SK-N-MC (cell line): ENCODE results near the gene SPAG7.

ENCODE experiments used
- EZH2 ChIP-seq: fragments of 200-600 bp; sonication (generic); IDR thresholded peaks from one replicate; pipeline ENCODE4 v1.6.1; 2017; ENCODE audit warnings: antibody characterized with exemption
- POLR2AphosphoS5 ChIP-seq: IDR thresholded peaks from 2 replicates; pipeline ENCODE4 v1.6.1; 2012; ENCODE audit warnings: mild to moderate bottlenecking, low read depth, low read length, borderline replicate concordance

DNA sequence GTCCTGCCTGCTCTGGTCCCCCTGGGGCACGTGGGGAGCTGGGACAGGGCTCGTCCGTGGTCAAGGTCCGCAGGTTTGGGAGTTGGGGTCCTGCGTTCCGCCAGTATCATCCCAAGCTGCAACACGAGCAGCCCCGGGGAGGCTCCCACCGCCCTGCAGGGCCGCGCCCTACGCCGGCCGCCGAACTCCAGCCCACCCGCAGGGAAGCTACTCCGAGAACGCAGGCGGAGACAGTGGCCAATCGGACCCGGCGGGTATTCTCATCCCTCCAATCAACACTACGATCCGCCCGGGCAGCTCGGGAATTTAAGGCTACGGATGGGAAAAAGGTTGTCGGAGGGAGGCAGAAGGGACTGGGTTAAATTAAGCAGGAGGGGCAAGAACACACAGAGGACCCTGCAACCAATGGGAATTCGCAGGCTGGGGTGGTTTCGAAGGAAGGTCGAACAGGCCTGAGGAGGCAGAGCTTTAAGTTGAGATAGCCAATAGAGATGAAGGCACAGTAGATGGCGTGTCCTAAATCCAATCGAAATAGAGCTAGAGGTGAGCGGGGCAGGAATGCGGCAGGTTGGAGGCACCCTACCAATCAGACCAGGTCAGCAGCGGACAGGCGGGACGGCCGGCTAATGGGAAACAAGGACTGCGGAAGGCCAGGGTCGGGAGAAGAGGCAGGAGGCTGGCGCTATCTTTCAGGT lies 626 bp downstream of the SPAG7 start:
- TF ChIP-seq POLR2AphosphoS5 (no peak), EZH2 (no peak)
